Measurements from ENCODE around the gene TMEM154. TPM values are rescaled to one million over a fixed set of nuclear protein-coding genes. Genes with fewer than 3 reads are reported as not detected.
"Not testable (repeated sequence)": the region's sequence is repeated elsewhere in the genome, so short reads cannot be mapped to it uniquely, and the experiment has no call there.

Gene TMEM154
- total and polyA plus RNA-seq, 10 of the 15 experiments (the other 5 are each of a cell fraction or from before 2014, with no cell fraction given), result 5.1 to 41.4 (median 18.2) TPM

DNA sequence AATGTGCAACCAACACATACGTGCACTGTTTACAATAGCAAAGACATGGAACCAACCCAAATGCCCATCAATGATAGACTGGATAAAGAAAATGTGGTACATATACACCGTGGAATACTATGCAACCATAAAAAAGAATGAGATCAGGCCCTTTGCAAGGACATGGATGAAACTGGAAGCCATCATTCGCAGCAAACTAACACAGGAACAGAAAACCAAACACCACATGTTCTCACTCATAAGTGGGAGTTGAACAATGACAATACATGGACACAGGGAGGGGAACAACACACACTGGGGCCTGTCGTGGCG, 15.8 kb downstream of the TMEM154 start:
- H3K4me2 ChIP-seq (ENCODE audit: control insufficient read depth, insufficient read depth), result peak overlapping the region; percentile 93
- BruUV-seq (replicated peaks); H4K20me1 ChIP-seq (ENCODE audit: control insufficient read depth, insufficient read depth); H3K36me3 ChIP-seq (ENCODE audit: control insufficient read depth in 2 of 2, insufficient read depth in 2 of 2, low read length in 1 of 2); H3K9me3 ChIP-seq (replicated peaks; ENCODE audit: control insufficient read depth, insufficient read depth, low read length); DNase-seq (ENCODE audit: low read depth, low spot score); FAIRE-seq; ATAC-seq; in situ Hi-C loops (cut with MboI); H3K27me3 ChIP-seq (replicated peaks in 1 of 2; ENCODE audit: control insufficient read depth in 2 of 2, insufficient read depth in 2 of 2, low read length in 1 of 2); H3K79me2 ChIP-seq (ENCODE audit: control insufficient read depth, insufficient read depth, low read length); intact Hi-C loops (cut with micrococcal nuclease; ENCODE audit: unreplicated experiment): not testable (repeated sequence)
- POLR2A ChIA-PET, result interaction anchor here (0.6 to 5.0 kb wide), 8 partner anchors 9 to 131 kb away, joined by 3 to 57 read pairs (median 6); partner anchors contain the start of gene TMEM154
- RAD21 ChIA-PET (ENCODE audit: unreplicated experiment), result interaction anchor here (1.0 to 6.7 kb wide), 8 partner anchors 13 to 162 kb away, joined by 3 to 85 read pairs (median 11); partner anchors contain the start of gene TMEM154
- peak overlapping the region; percentile 51; the same call in 1 of the 2 replicates for H3K4me3 ChIP-seq
- CTCF ChIA-PET, result interaction anchor here (1.0 to 5.0 kb wide), 7 partner anchors 11 to 255 kb away, joined by 3 to 65 read pairs (median 7); partner anchors contain the start of gene TMEM154
- peak overlapping the region; percentile 49 for H3K9ac ChIP-seq (ENCODE audit: control insufficient read depth, insufficient read depth, low read length)
- TF ChIP-seq ZNF217 (IDR thresholded peaks at IDR 0.05), result peak; percentile 56
- H3K4me1 ChIP-seq (ENCODE audit: control insufficient read depth, insufficient read depth, low read length), result peaks cover 66% of the 10 kb centered on the region
- peak overlapping the region; percentile 79 for H3K27ac ChIP-seq (ENCODE audit: control insufficient read depth, insufficient read depth)
- SMC1A ChIA-PET (ENCODE audit: uncharacterized antibody, unreplicated experiment), result interaction anchor here (0.6 to 6.7 kb wide), 15 partner anchors 9 to 208 kb away, joined by 3 to 134 read pairs (median 7); partner anchors contain the start of gene TMEM154
- 33% methylated on average over 3 of the region's 5 CpGs for WGBS (ENCODE audit: insufficient coverage, insufficient replicate concordance, low lambda C conversion rate, missing lambda C conversion rate)
- peak overlapping the region; percentile 44; the same call in 1 of the 2 replicates for H2AFZ ChIP-seq (ENCODE audit: control insufficient read depth, low read depth, low read length)

DNA sequence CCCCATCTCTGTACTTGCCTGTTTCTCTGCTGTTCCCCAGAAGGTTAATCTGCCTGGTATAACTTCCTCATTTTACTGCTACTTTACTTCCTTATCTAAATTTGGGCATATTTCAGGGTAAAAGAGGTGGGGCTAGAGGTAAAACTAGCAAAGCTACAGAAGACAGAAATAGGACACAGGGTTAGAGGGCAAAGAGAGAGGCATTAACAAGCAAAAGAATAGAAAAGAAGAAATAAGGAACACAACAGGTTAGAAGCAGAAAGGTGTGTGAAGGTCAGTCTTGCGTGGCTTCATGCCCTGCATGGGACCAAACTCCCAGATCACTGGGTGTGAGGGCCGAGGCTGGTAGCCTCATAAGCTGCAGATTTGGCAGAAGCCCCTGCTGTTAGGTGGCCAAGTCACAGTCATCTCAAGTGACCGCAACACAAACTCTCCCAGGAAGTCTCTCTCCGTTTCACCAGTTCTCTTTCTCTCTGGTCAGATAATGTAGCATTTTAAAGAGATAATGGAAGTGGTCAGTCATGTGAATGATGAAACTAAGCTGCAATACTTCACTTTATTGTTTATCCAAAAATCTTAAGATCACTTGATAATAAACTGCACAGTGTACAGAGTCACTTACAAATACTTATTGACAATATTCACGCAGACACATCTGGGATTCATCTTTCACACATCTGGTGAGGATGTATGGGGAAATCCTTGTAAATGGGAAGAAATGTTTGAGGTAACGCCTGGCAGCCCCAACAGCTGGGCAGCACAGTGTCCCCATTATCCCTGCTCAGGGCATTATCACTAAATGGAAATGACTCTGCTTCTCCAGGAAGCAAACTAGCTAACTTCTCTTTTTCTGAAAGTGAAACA, 16.4 kb downstream of the TMEM154 start:
- no peaks in the 10 kb centered on the region for H3K27me3 ChIP-seq (replicated peaks in 1 of 2; ENCODE audit: control insufficient read depth in 2 of 2, insufficient read depth in 2 of 2, low read length in 1 of 2)
- intact Hi-C loops (cut with micrococcal nuclease; ENCODE audit: unreplicated experiment) (loop anchor here (1.0 kb wide), 2 partner anchors 20 to 34 kb away; no protein-coding TSS in a partner anchor), in situ Hi-C loops (cut with MboI) (no loop called here)
- SMC1A ChIA-PET (ENCODE audit: uncharacterized antibody, unreplicated experiment), result interaction anchor here (0.6 to 6.7 kb wide), 20 partner anchors 7 to 203 kb away, joined by 3 to 134 read pairs (median 4); partner anchors contain the start of gene TMEM154
- RAD21 ChIA-PET (ENCODE audit: unreplicated experiment), result interaction anchor here (0.8 to 6.7 kb wide), 10 partner anchors 13 to 162 kb away, joined by 3 to 85 read pairs (median 10); partner anchors contain the start of gene TMEM154
- peak overlapping the region; percentile 44 for H2AFZ ChIP-seq (ENCODE audit: control insufficient read depth, low read depth, low read length)
- peaks cover 1% of the 10 kb centered on the region; the same call in 2 of the 3 replicates for H3K9me3 ChIP-seq (replicated peaks; ENCODE audit: control insufficient read depth, insufficient read depth, low read length)
- peaks cover 66% of the 10 kb centered on the region for H3K4me1 ChIP-seq (ENCODE audit: control insufficient read depth, insufficient read depth, low read length)
- H3K9ac ChIP-seq (ENCODE audit: control insufficient read depth, insufficient read depth, low read length), result peak overlapping the region; percentile 49
- no peaks in the 10 kb centered on the region for H3K36me3 ChIP-seq (ENCODE audit: control insufficient read depth in 2 of 2, insufficient read depth in 2 of 2, low read length in 1 of 2)
- no peaks in the 10 kb centered on the region for H4K20me1 ChIP-seq (ENCODE audit: control insufficient read depth, insufficient read depth)
- ATAC-seq (peak; percentile 78), FAIRE-seq (peak; percentile 47), DNase-seq (ENCODE audit: low read depth, low spot score) (peak; percentile 75)
- CTCF ChIA-PET, result interaction anchor here (0.8 to 5.0 kb wide), 10 partner anchors 12 to 255 kb away, joined by 3 to 65 read pairs (median 4); partner anchors contain the start of gene TMEM154
- peak overlapping the region; percentile 51; the same call in 1 of the 2 replicates for H3K4me3 ChIP-seq
- BruUV-seq (replicated peaks), result no TSS peak
- H3K4me2 ChIP-seq (ENCODE audit: control insufficient read depth, insufficient read depth), result peak overlapping the region; percentile 93
- peak overlapping the region; percentile 79 for H3K27ac ChIP-seq (ENCODE audit: control insufficient read depth, insufficient read depth)
- no peaks in the 10 kb centered on the region for H3K79me2 ChIP-seq (ENCODE audit: control insufficient read depth, insufficient read depth, low read length)
- POLR2A ChIA-PET, result interaction anchor here (0.6 to 5.0 kb wide), 11 partner anchors 9 to 130 kb away, joined by 3 to 57 read pairs (median 4); partner anchors contain the start of gene TMEM154
- WGBS (ENCODE audit: insufficient coverage, insufficient replicate concordance, low lambda C conversion rate, missing lambda C conversion rate), result 10% methylated on average over 6 of the region's 6 CpGs
- TF ChIP-seq TAF1 (IDR thresholded peaks at IDR 0.05; ENCODE audit: borderline replicate concordance, low read depth, low read length) (no peak), NR2C1 (IDR thresholded peaks at IDR 0.05) (peak; percentile 48; the same call in 1 of the 2 replicates), EP300 (IDR thresholded peaks at IDR 0.05; ENCODE audit: borderline replicate concordance in 1 of 2, control insufficient read depth in 1 of 2, low read depth in 2 of 2, low read length in 2 of 2) (peak in 1 of 2 experiments; percentile 32; a peak in 1 of 4 replicates), SUPT20H (IDR thresholded peaks at IDR 0.05; ENCODE audit: borderline replicate concordance, control insufficient read depth, low read depth, low read length) (no peak), EGR1 (IDR thresholded peaks at IDR 0.05; ENCODE audit: borderline replicate concordance in 1 of 2, low read depth in 2 of 2, low read length in 2 of 2) (no peak)
- TF ChIP-seq, protein P1, sequence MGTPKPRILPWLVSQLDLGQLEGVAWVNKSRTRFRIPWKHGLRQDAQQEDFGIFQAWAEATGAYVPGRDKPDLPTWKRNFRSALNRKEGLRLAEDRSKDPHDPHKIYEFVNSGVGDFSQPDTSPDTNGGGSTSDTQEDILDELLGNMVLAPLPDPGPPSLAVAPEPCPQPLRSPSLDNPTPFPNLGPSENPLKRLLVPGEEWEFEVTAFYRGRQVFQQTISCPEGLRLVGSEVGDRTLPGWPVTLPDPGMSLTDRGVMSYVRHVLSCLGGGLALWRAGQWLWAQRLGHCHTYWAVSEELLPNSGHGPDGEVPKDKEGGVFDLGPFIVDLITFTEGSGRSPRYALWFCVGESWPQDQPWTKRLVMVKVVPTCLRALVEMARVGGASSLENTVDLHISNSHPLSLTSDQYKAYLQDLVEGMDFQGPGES (IDR thresholded peaks at IDR 0.05), result no peak
- TF ChIP-seq, protein P2, sequence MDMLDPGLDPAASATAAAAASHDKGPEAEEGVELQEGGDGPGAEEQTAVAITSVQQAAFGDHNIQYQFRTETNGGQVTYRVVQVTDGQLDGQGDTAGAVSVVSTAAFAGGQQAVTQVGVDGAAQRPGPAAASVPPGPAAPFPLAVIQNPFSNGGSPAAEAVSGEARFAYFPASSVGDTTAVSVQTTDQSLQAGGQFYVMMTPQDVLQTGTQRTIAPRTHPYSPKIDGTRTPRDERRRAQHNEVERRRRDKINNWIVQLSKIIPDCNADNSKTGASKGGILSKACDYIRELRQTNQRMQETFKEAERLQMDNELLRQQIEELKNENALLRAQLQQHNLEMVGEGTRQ (IDR thresholded peaks at IDR 0.05; ENCODE audit: borderline replicate concordance, low read depth, low read length), result no peak
- TF ChIP-seq, protein P3, sequence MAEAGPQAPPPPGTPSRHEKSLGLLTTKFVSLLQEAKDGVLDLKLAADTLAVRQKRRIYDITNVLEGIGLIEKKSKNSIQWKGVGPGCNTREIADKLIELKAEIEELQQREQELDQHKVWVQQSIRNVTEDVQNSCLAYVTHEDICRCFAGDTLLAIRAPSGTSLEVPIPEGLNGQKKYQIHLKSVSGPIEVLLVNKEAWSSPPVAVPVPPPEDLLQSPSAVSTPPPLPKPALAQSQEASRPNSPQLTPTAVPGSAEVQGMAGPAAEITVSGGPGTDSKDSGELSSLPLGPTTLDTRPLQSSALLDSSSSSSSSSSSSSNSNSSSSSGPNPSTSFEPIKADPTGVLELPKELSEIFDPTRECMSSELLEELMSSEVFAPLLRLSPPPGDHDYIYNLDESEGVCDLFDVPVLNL (IDR thresholded peaks at IDR 0.05; ENCODE audit: low read depth, low read length), result no peak
